Measurements from ENCODE around the gene RHOB.
"Not testable (repeated sequence)": the region's sequence is repeated elsewhere in the genome, so short reads cannot be mapped to it uniquely, and the experiment has no call there.

Gene RHOB

DNA sequence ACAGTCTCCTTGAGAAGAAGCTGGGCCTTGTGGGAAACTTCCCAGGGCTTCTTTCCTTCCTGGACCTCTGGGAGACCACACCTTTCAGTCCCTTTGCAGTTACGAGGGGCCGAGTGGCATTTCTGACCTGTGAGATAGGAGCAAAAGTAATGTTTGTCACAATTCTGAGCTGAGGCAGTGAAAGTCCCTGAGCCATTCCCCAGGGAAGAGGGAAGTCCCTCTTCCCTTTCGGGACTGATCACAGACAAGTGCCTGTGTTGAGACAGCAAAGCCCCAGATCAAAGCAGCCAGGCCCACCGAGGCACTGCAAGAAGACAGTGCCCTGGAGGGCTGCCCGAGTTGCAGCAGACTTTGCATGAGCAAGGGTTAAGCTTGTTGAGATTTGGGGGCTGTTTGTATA lies 41.9 kb downstream of the RHOB start:
- in situ Hi-C loops (cut with MboI; ENCODE audit: low sequenced_read_pairs): no loop called here

DNA sequence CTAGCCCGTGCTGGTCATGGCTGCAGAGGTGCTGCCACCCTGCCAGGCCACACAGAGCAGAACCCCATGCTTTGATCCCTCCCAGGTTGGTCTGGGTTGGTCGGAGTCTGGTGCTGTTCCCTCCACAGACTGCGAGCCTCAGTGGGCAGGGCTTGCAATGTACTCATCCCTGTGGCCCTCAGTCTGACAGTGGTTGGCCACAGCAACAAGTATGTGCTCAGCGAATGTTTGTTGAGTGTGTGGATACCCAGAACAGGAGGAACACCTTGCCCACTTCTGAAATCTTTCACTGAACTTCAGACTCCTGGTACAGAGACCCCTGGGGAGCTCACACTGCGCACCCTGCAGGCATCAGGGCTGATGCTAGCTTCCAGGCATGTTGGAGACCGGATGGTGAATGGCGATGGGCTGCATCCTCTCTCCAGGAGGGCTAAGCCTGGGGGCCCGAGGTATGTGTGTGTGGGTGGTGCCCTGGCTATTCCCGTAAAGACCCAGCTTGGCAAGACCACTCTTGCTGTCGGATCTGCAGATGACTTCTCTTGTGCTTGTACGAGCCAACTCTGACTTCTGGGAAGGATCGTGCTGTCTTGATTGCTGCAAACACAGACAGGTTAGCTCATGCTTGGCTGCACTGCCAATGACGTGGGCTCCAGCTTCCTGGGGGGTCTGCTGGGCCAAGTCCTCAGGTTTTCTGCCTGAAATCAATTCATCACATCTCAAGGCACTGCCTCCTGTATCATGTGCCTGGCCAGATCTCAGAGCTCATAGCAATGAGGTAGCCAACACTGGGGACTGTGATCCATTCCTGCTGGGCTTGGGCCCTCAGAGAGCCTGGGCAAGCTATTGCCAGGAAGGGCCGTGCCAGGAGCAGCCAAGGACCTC lies 43.7 kb downstream of the RHOB start:
- in situ Hi-C loops (cut with MboI; ENCODE audit: low sequenced_read_pairs): no loop called here

DNA sequence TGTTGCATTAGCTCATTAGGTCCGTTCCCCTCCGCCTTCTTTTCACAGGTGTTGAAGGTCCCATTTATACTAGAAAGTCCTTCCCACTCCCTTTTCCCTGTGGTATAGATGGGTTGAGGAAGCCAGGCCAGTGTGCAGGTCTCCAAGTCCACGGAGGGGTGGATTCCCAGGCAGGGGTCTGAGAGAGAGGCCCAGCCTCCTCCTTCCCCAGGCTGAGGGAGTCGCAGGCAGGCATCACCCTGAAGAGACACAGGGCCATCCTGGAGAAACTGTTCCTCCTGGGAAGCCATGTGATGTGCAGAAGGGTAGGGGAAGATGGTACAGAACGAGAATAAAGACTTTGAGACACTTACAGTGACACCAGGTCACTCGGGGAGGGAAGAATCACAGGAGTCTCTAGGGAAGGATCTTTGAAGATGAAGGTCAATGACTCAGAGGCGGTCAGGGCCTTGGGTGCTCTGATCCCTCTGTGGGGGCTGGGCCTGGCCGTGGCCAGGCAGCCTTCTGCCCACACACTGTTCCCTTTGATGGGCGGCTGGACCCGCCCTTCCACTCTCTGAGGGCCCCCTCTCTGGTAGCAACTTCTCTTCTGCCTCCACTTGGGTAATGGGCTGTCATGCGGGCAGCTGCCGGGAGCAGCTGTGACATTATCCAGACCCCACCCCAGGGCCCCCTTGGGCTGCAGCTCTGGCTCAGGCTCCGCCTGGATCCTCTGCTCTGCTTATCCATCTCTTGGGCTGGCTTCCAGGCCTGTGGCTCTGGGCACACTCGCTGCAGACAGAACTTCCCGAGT lies 45.1 kb downstream of the RHOB start:
- in situ Hi-C loops (cut with MboI; ENCODE audit: low sequenced_read_pairs): no loop called here

DNA sequence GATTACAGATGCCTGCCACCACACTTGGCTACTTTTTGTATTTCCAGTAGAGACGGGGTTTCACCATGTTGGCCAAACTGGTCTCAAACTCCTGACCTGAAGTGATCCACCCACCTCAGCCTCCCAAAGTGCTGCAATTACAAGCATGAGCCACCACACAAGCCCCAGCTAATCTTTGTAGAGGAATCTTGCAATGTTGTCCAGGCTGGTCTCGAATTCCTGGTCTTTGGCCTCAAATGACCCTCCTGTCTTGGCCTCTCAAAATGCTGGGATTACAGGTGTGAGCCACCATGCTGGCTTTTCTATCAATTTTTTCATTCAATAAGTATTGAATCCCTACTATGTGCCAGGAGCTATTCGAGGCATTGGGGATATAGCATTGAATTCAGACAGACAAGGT lies 46.2 kb downstream of the RHOB start:
- in situ Hi-C loops (cut with MboI; ENCODE audit: low sequenced_read_pairs): not testable (repeated sequence)

DNA sequence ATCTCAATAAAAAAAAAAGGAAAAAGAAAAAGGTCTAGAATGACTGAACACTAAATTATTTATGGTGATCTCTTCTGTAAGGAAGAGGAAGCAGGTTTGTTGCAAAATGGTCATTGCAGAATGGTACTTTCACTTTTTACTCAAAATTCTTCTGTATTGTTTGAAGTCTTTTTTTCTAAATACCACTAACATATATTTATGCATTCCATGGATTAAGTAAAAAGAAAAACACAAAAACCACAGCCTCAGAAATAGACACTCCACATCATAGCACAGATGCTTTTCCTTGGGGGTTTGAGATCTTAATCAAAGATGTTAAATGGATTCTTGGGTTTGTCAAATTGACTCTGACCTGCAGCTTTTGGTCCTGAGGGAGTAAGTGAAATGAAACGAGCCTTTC lies 47.4 kb downstream of the RHOB start:
- in situ Hi-C loops (cut with MboI; ENCODE audit: low sequenced_read_pairs): no loop called here

DNA sequence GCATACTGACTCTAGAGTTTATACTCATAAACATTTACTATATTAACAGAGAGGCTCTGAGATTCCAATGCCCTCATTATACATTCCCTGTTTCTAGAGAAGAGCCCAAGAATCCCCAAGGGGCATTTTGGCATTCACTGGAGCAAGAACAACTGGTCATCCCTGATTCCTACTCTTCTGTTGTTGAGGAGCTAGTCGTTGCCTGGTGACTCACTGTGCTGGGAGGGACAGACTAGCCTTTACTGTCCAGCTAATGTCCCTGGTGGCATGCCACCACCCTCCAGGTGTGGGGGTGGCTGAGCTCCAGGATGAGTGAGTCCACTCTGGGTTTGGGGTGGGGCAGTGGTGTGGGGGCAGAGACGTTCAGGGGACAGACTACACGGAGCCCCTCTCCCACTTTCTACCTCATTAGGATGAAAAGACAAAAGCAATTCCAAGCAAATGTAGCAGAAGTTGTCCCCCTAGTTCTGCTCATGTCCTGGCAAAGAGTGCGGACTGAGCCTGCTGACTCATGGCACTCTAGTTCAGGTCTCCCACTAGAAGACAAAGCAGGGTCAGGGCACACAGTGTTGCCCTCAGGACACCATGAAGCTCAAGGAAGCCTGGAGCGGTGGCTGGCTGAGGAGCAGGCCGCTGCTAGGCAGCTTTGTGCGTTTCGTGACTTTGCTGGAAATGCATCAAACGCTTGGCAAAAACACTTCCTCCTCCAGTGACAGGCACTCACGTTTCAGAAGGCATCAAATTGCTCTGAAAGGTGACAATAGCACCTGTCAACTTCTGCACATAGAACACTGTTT lies 49.4 kb downstream of the RHOB start:
- in situ Hi-C loops (cut with MboI; ENCODE audit: low sequenced_read_pairs): no loop called here

DNA sequence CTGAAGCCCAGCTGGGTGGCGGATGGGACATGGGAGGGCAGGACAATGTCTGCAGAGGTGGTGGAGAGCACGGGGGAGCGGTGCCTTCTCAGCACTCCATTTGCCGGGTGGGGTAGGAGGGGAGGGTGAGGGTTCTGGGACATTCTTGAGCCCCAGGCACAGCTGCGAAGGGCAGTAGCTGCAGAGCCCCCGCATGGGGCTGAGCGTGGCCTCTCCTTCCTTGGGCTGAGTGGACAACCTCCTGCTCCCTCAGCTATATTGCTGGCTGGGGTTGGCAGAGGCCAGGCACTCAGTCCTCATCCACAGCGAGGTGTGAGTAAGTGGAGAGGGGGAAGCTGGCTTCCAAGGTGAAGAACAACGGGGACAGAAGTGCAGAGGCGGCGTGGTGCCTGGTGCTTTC lies 50.1 kb downstream of the RHOB start:
- in situ Hi-C loops (cut with MboI; ENCODE audit: low sequenced_read_pairs): no loop called here
